Measurements from ENCODE around the gene GRK5. TPM values are rescaled to one million over a fixed set of nuclear protein-coding genes. Genes with fewer than 3 reads are reported as not detected.
A peak's percentile ranks its signal among the peaks of the same experiment; 100 is the strongest.

The GRK5 gene
- total RNA-seq, 1 experiment from 2014 or later = 4.8 TPM

GRCh38 chr10:119315128-119316001 lies 108.0 kb downstream of the GRK5 start:
- peak; percentile 68 to 86 for DNase-seq
- no peaks in the 10 kb centered on the region for H3K9me3 ChIP-seq (ENCODE audit: insufficient read depth, low read depth)
- H4K20me1 ChIP-seq (ENCODE audit: insufficient read depth) = no peaks in the 10 kb centered on the region
- no peaks in the 10 kb centered on the region for H3K79me2 ChIP-seq (ENCODE audit: low read depth)
- H3K9me2 ChIP-seq (ENCODE audit: insufficient read depth) = no peaks in the 10 kb centered on the region
- peak overlapping the region; percentile 96 for H3K27ac ChIP-seq
- peaks cover 46% of the 10 kb centered on the region for H3K4me1 ChIP-seq (replicated peaks; ENCODE audit: insufficient read depth)
- peak overlapping the region; percentile 81 for H3K4me2 ChIP-seq
- TSS peak; percentile 73 for BruUV-seq (replicated peaks)
- H3K4me3 ChIP-seq = 0 out of 2 replicates have a peak overlapping the region, but pooled peaks have one; percentile 7
- intact Hi-C loops (cut with micrococcal nuclease; ENCODE audit: unreplicated experiment) = loop anchor here (1.0 to 2.0 kb wide), 2 partner anchors 9 to 25 kb away; no protein-coding TSS in a partner anchor
- H2AFZ ChIP-seq = no peak overlapping the region
- ChIA-PET CTCF (interaction anchor here (0.7 kb wide), 1 partner anchor 224 kb away, joined by 3 read pairs; no protein-coding TSS in a partner anchor), POLR2A (ENCODE audit: unreplicated experiment) (interaction anchor here (0.6 kb wide), 1 partner anchor 106 kb away, joined by 26 read pairs; no protein-coding TSS in a partner anchor)
- H3F3A ChIP-seq (ENCODE audit: insufficient read depth, low read depth) = peaks cover 26% of the 10 kb centered on the region
- H3K27me3 ChIP-seq (ENCODE audit: insufficient read depth, low read depth) = no peaks in the 10 kb centered on the region
- no peaks in the 10 kb centered on the region for H3K36me3 ChIP-seq (ENCODE audit: low read depth)
- no peak for TF ChIP-seq CTCF (conservative IDR thresholded peaks at IDR 0.05)
- no peak for TF ChIP-seq EZH2 (IDR thresholded peaks at IDR 0.05; ENCODE audit: low read depth)

DNA sequence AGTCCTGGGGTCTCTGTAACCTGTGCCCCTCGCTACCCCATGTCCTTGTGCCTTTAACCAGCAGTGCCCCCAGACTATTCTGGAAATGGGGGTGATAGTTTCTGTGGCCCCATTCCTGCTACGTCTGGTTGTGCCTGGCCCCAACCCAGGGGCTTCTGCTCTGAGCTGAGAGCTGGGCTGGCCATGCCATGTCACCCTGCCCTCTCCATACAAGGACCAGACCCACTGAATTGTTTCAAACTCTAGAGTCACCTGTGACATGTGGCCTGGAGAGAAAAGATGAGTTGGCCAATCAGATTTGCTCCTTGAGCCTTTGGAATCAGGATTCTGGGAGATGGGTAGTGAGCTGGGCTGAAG lies 108.6 kb downstream of the GRK5 start:
- intact Hi-C loops (cut with micrococcal nuclease; ENCODE audit: unreplicated experiment) = no loop called here
- H3K4me1 ChIP-seq (replicated peaks; ENCODE audit: insufficient read depth) = peaks cover 46% of the 10 kb centered on the region
- ChIA-PET POLR2A (ENCODE audit: unreplicated experiment) (interaction anchor here (0.7 kb wide), 1 partner anchor 74 kb away, joined by 4 read pairs; no protein-coding TSS in a partner anchor), CTCF (interaction anchor here (0.7 kb wide), 1 partner anchor 224 kb away, joined by 3 read pairs; no protein-coding TSS in a partner anchor)
- peak overlapping the region; percentile 81 for H3K4me2 ChIP-seq
- H3F3A ChIP-seq (ENCODE audit: insufficient read depth, low read depth) = peaks cover 26% of the 10 kb centered on the region
- no peaks in the 10 kb centered on the region for H3K9me2 ChIP-seq (ENCODE audit: insufficient read depth)
- no peaks in the 10 kb centered on the region for H3K79me2 ChIP-seq (ENCODE audit: low read depth)
- H3K27me3 ChIP-seq (ENCODE audit: insufficient read depth, low read depth) = no peaks in the 10 kb centered on the region
- no TSS peak for BruUV-seq (replicated peaks)
- DNase-seq = no peak
- H3K36me3 ChIP-seq (ENCODE audit: low read depth) = no peaks in the 10 kb centered on the region
- H3K4me3 ChIP-seq = no peak overlapping the region
- TF ChIP-seq CTCF (conservative IDR thresholded peaks at IDR 0.05) (no peak), EZH2 (IDR thresholded peaks at IDR 0.05; ENCODE audit: low read depth) (no peak)
- no peak overlapping the region for H2AFZ ChIP-seq
- peak overlapping the region; percentile 96 for H3K27ac ChIP-seq
- no peaks in the 10 kb centered on the region for H4K20me1 ChIP-seq (ENCODE audit: insufficient read depth)
- H3K9me3 ChIP-seq (ENCODE audit: insufficient read depth, low read depth) = no peaks in the 10 kb centered on the region

DNA sequence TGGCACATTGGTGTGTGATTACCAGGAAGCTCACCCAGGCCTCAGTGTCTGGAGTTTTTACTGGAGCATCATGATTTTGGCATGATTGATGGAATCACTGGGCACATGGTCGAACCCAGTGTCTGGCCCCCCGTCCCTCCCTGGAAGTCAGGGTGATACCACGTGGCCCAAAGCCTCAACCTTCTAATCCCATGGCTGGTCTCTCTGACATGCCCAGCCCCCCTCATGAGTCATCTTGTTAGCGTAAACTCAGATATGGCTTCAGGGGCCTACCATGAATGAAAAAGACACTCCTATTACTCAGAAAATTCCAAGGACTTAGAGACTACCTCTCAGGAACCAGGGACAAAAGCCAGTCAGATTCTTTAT lies 109.3 kb downstream of the GRK5 start:
- Histone ChIP-seq H3K4me1 (replicated peaks; ENCODE audit: insufficient read depth) (peaks cover 46% of the 10 kb centered on the region), H3K4me2 (peak overlapping the region; percentile 81)
- intact Hi-C loops (cut with micrococcal nuclease; ENCODE audit: unreplicated experiment) = no loop called here

More for the DNA sequence above, 109.3 kb downstream of the GRK5 start:
- Histone ChIP-seq H3K36me3 (ENCODE audit: low read depth) (no peaks in the 10 kb centered on the region), H3K27ac (peak overlapping the region; percentile 96), H4K20me1 (ENCODE audit: insufficient read depth) (no peaks in the 10 kb centered on the region), H2AFZ (no peak overlapping the region), H3K9me2 (ENCODE audit: insufficient read depth) (no peaks in the 10 kb centered on the region), H3K27me3 (ENCODE audit: insufficient read depth, low read depth) (no peaks in the 10 kb centered on the region), H3K4me3 (peak overlapping the region; percentile 13; the same call in 1 of the 2 replicates), H3K79me2 (ENCODE audit: low read depth) (no peaks in the 10 kb centered on the region), H3F3A (ENCODE audit: insufficient read depth, low read depth) (peaks cover 26% of the 10 kb centered on the region), H3K9me3 (ENCODE audit: insufficient read depth, low read depth) (no peaks in the 10 kb centered on the region)
- peak; percentile 55 to 83 for DNase-seq
- no peak for TF ChIP-seq EZH2 (IDR thresholded peaks at IDR 0.05; ENCODE audit: low read depth)
- no peak for TF ChIP-seq CTCF (conservative IDR thresholded peaks at IDR 0.05)
- no TSS peak for BruUV-seq (replicated peaks)
- CTCF ChIA-PET = no interaction called here
- POLR2A ChIA-PET (ENCODE audit: unreplicated experiment) = interaction anchor here (0.7 kb wide), 1 partner anchor 74 kb away, joined by 4 read pairs; no protein-coding TSS in a partner anchor

Measured in PC-9 (cell line).